Measurements from ENCODE around the gene PCDHA12. TPM values are rescaled to one million over a fixed set of nuclear protein-coding genes. Genes with fewer than 3 reads are reported as not detected.

The PCDHA12 gene
- polyA plus RNA-seq, 1 experiment = not detected

DNA sequence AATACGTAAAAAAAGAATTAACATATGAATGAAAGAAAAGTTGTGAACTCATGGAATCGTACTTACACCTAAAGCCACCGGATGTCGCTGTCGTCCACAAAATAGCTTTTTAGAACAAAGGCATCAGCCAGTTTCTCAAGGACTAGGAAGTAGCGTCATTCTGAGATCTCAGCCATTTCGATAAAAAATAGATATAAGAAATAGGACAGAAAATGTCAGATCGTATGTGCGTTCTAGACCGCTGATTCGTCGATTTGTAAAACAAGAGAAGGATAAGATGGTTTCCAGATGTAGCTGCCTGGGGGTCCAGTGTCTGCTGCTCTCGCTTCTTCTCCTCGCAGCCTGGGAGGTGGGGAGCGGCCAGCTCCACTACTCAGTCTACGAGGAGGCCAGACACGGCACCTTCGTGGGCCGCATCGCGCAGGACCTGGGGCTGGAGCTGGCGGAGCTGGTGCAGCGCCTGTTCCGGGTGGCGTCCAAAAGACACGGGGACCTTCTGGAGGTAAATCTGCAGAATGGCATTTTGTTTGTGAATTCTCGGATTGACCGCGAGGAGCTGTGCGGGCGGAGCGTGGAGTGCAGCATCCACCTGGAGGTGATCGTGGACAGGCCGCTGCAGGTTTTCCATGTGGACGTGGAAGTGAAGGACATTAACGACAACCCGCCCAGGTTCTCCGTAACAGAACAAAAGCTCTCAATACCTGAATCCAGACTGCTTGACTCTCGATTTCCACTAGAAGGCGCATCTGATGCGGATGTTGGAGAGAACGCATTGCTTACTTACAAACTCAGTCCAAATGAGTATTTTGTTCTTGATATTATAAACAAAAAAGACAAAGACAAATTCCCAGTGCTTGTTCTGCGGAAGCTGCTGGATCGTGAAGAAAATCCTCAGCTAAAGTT is 19.1 kb upstream of the PCDHA12 start, which contains the start of gene PCDHA10:
Gene PCDHA10, plus strand, starts transcription at position 126 of the 903 bp plus-strand sequence. Its CDS starts 152 bp downstream, at position 278.
- DNase-seq (ENCODE audit: low read depth) = no peak
- ChIA-PET POLR2A (no interaction called here), CTCF (interaction anchor here (0.6 to 0.9 kb wide), 2 partner anchors 14 to 1676 kb away, joined by 3 read pairs; no protein-coding TSS in a partner anchor)
- H3K36me3 ChIP-seq (ENCODE audit: control insufficient read depth, insufficient read depth, low read length) = no peaks in the 10 kb centered on the region
- no peak within 1 kb of the TSS for H3K4me3 ChIP-seq (ENCODE audit: low read depth, low read length)
- no peaks in the 10 kb centered on the region for H3K27me3 ChIP-seq (ENCODE audit: control insufficient read depth, insufficient read depth, low read length)
- TF ChIP-seq, protein P1, sequence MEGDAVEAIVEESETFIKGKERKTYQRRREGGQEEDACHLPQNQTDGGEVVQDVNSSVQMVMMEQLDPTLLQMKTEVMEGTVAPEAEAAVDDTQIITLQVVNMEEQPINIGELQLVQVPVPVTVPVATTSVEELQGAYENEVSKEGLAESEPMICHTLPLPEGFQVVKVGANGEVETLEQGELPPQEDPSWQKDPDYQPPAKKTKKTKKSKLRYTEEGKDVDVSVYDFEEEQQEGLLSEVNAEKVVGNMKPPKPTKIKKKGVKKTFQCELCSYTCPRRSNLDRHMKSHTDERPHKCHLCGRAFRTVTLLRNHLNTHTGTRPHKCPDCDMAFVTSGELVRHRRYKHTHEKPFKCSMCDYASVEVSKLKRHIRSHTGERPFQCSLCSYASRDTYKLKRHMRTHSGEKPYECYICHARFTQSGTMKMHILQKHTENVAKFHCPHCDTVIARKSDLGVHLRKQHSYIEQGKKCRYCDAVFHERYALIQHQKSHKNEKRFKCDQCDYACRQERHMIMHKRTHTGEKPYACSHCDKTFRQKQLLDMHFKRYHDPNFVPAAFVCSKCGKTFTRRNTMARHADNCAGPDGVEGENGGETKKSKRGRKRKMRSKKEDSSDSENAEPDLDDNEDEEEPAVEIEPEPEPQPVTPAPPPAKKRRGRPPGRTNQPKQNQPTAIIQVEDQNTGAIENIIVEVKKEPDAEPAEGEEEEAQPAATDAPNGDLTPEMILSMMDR (IDR thresholded peaks at IDR 0.05; ENCODE audit: insufficient read depth, low read depth, low read length) = no peak

DNA sequence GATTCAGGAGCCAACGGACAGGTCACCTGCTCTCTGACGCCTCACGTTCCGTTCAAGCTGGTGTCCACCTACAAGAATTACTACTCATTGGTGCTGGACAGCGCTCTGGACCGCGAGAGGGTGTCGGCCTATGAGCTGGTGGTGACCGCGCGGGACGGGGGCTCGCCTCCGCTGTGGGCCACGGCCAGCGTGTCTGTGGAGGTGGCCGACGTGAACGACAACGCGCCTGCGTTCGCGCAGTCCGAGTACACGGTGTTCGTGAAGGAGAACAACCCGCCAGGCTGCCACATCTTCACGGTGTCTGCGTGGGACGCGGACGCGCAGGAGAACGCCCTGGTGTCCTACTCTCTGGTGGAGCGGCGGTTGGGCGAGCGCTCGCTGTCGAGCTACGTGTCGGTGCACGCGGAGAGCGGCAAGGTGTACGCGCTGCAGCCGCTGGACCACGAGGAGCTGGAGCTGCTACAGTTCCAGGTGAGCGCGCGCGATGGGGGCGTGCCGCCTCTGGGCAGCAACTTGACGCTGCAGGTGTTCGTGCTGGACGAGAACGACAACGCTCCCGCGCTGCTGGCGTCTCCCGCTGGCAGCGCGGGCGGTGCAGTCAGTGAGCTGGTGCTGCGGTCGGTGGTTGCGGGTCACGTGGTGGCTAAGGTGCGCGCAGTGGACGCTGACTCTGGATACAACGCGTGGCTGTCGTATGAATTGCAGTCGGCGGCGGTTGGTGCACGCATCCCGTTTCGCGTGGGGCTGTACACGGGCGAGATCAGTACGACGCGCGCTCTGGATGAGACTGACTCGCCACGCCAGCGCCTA is 17.7 kb upstream of the PCDHA12 start:
- POLR2A ChIA-PET = no interaction called here
- DNase-seq (ENCODE audit: low read depth) = no peak
- no peak overlapping the region for H3K4me3 ChIP-seq (ENCODE audit: low read depth, low read length)
- no peaks in the 10 kb centered on the region for H3K27me3 ChIP-seq (ENCODE audit: control insufficient read depth, insufficient read depth, low read length)
- CTCF ChIA-PET = no interaction called here
- TF ChIP-seq, protein P1 (IDR thresholded peaks at IDR 0.05; ENCODE audit: insufficient read depth, low read depth, low read length) = no peak
- H3K36me3 ChIP-seq (ENCODE audit: control insufficient read depth, insufficient read depth, low read length) = no peaks in the 10 kb centered on the region

DNA sequence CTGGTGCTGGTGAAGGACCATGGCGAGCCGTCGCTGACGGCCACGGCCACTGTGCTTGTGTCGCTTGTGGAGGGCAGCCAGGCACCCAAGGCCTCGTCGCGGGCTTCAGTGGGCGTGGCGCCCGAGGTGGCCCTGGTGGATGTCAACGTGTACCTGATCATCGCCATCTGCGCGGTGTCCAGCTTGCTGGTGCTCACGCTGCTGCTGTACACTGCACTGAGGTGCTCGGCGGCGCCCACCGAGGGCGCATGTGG is 17.2 kb upstream of the PCDHA12 start:
- H3K36me3 ChIP-seq (ENCODE audit: control insufficient read depth, insufficient read depth, low read length) = no peaks in the 10 kb centered on the region
- CTCF ChIA-PET = no interaction called here
- no peaks in the 10 kb centered on the region for H3K27me3 ChIP-seq (ENCODE audit: control insufficient read depth, insufficient read depth, low read length)
- no peak for DNase-seq (ENCODE audit: low read depth)
- POLR2A ChIA-PET = no interaction called here
- H3K4me3 ChIP-seq (ENCODE audit: low read depth, low read length) = no peak overlapping the region
- TF ChIP-seq, protein P1 (IDR thresholded peaks at IDR 0.05; ENCODE audit: insufficient read depth, low read depth, low read length) = no peak

DNA sequence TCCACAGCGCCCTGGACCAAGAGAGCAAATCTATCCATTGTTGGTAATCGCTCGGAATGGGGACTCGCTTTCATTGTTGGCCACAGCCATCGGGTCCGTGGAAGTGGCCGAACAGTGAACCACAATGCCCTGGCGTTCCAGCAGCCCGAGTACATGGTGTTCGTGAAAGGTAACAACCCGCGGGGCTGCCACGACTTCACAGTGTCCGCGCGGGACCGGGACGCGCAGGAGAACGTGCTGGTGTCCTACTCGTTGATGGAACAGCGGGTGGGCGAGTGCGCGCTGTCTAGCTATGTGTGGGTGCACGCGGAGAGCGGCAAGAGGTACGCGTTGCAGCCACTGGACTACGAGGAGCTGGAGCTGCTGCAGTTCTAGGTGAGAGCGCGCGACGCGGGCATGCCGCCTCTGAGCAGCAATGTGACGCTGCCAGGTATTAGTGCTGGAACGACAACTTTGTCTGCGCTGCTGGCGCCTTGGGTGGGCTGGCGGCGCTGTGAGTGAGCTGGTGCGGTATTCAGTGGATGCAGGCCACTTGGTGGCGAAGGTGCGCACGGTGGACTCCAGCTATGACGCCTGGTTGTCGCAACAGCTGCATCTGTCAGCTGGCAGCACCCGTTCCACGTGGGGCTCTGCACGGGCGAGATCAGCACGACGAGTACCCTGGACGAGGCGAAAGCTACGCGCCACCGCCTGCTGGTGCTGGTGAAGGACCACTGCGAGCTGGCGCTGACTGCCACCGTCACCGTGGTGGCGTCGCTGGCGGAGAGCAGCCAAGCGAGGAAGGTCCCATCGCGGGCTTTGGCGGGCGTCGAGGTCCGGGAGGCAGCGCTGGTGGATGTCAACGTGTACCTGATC is 12.4 kb upstream of the PCDHA12 start:
- CTCF ChIA-PET = no interaction called here
- TF ChIP-seq, protein P1 (IDR thresholded peaks at IDR 0.05; ENCODE audit: insufficient read depth, low read depth, low read length) = no peak
- Histone ChIP-seq H3K27me3 (ENCODE audit: control insufficient read depth, insufficient read depth, low read length) (no peaks in the 10 kb centered on the region), H3K36me3 (ENCODE audit: control insufficient read depth, insufficient read depth, low read length) (no peaks in the 10 kb centered on the region), H3K4me3 (ENCODE audit: low read depth, low read length) (no peak overlapping the region)
- no peak for DNase-seq (ENCODE audit: low read depth)
- POLR2A ChIA-PET = no interaction called here
